ENCODE measurements around the gene MYO7B.

DNA sequence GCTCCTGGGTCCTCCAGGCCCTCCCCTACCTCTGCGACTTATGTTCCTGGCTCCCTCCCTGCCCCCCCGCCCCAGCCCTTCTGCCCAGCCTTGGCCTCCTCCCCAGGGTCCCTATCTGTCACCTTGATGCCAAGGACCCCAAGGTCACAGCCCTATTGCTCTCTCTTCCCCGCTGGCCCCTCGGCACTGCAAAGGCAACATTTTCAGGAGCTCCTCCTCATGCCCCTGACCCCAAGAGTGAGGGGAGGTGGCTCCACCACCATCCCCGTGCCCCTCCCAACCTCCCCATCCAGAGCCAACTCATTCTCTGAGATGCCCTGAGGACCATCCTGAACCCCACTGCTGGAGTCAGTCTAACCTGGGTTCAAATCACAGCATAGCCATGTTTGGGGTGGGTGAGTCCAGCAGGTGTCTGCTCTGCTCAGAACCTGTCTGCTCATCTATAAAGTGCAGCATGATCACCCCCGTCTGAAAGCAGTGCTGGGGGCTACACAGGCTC is 128.1 kb downstream of the MYO7B start:
- TF ChIP-seq CTCF (IDR thresholded peaks at IDR 0.05) = no peak
- TF ChIP-seq POLR2A (IDR thresholded peaks at IDR 0.05) = no peak
